Uterus (tissue), 4 donors: ENCODE data around the gene RASSF8. TPM values are rescaled to one million over a fixed set of nuclear protein-coding genes. Genes with fewer than 3 reads are reported as not detected.
A peak's percentile ranks its signal among the peaks of the same experiment; 100 is the strongest.

ENCODE experiments used
- DNase-seq, 2 donors: peaks; one replicate each; pipeline ENCODE4 v3.0.0-alpha.2; 2019 to 2020
- H3K27ac ChIP-seq, 2 donors: fragments of 200-600 bp; sonication (generic); 1 replicate in 1 of 2; 2 replicates in 1 of 2; pipeline ENCODE4 v1.5.1; 2016 to 2018
- H3K27me3 ChIP-seq, 2 donors: fragments of 200-600 bp; sonication (generic); one replicate each; pipeline ENCODE4 v1.5.1; 2018 to 2019; ENCODE audit warnings: control low read depth in 1 of 2
- H3K36me3 ChIP-seq, 2 donors: fragments of 200-600 bp; sonication (generic); one replicate each; pipeline ENCODE4 v1.5.1; 2019; ENCODE audit warnings: control low read depth in 1 of 2
- H3K4me1 ChIP-seq, 2 donors: fragments of 200-600 bp; sonication (generic); one replicate each; pipeline ENCODE4 v1.5.1; 2018 to 2019; ENCODE audit warnings: control low read depth in 1 of 2
- H3K4me3 ChIP-seq, 2 donors: fragments of 200-600 bp; sonication (generic); 1 replicate in 1 of 2; 2 replicates in 1 of 2; pipeline ENCODE4 v1.5.1; 2018 to 2019; ENCODE audit warnings: mild to moderate bottlenecking in 1 of 2
- H3K9me3 ChIP-seq, 2 donors: fragments of 200-600 bp; sonication (generic); one replicate each; pipeline ENCODE4 v1.5.1; 2019; ENCODE audit warnings: control low read depth in 1 of 2
- CTCF ChIP-seq, 4 experiments: fragments of 200-600 bp in 2 of 4; fragments of 450-650 bp in 2 of 4; sonication (generic) in 2 of 4; IDR thresholded peaks; one replicate each; pipeline ENCODE4 v1.5.1; 2016 to 2019; ENCODE audit warnings: antibody characterized with exemption in 4 of 4, mild to moderate bottlenecking in 2 of 4, moderate library complexity in 1 of 4
- POLR2A ChIP-seq, 2 donors: fragments of 450-650 bp; IDR thresholded peaks; one replicate each; pipeline ENCODE4 v1.6.1; 2016; ENCODE audit warnings: antibody characterized with exemption in 2 of 2, mild to moderate bottlenecking in 1 of 2, moderate library complexity in 1 of 2
- intact Hi-C: fragments of 100-400 bp; cut with DNase I; formaldehyde crosslinking; loops from one replicate; pipeline ENCODE4 v1.15.1; 2023; ENCODE audit warnings: low total_unique reads
- total RNA-seq, 4 donors: library from RNA; depleted of rRNA in 3 of 4; stranded (reverse); fragments of >200 nt in 3 of 4; gene quantifications; one replicate each; pipeline versions ENCODE4 v1.1.0 to v1.2.4, GENCODE V29; 2014 to 2023
- donor health status: DM: yes; HTN: yes; CAD: no.

RASSF8 gene
- total RNA-seq, 4 donors from 2014 or later = 54.1 to 174 (median 119) TPM

- Histone ChIP-seq H3K27me3 (no peaks in the 10 kb centered on the region), H3K9me3 (no peaks in the 10 kb centered on the region), H3K4me3 (no peak overlapping the region), H3K36me3 (no peaks in the 10 kb centered on the region), H3K4me1 (no peaks in the 10 kb centered on the region), H3K27ac (no peak overlapping the region)
- DNase-seq = no peak
- intact Hi-C loops = no loop called here
- TF ChIP-seq CTCF (IDR thresholded peaks at IDR 0.05) (no peak), POLR2A (IDR thresholded peaks at IDR 0.05) (no peak)
Observed at GRCh38 chr12:25949343-25949742, 9.1 kb upstream of the RASSF8 start.

GRCh38 chr12:25950329-25951115, 8.0 kb upstream of the RASSF8 start:
- Histone ChIP-seq H3K27ac (no peak overlapping the region), H3K9me3 (no peaks in the 10 kb centered on the region), H3K4me3 (no peak overlapping the region), H3K36me3 (no peaks in the 10 kb centered on the region), H3K4me1 (no peaks in the 10 kb centered on the region), H3K27me3 (no peaks in the 10 kb centered on the region)
- no peak for DNase-seq
- intact Hi-C loops = loop anchor here (10.0 kb wide), 1 partner anchor 84 kb away; no protein-coding TSS in a partner anchor
- TF ChIP-seq CTCF (IDR thresholded peaks at IDR 0.05) = no peak
- no peak for TF ChIP-seq POLR2A (IDR thresholded peaks at IDR 0.05)

- Histone ChIP-seq H3K27ac (peak overlapping the region; percentile 95 to 98), H3K4me1 (no peaks in the 10 kb centered on the region), H3K9me3 (no peaks in the 10 kb centered on the region), H3K4me3 (peak overlapping the region; percentile 52 to 54), H3K27me3 (no peaks in the 10 kb centered on the region), H3K36me3 (no peaks in the 10 kb centered on the region)
- TF ChIP-seq CTCF (IDR thresholded peaks at IDR 0.05) (peak in 1 of 4 experiments; percentile 9), POLR2A (IDR thresholded peaks at IDR 0.05) (no peak)
- peak; percentile 42 to 62 for DNase-seq
- intact Hi-C loops = loop anchor here (10.0 kb wide), 1 partner anchor 77 kb away; no protein-coding TSS in a partner anchor
Observed at GRCh38 chr12:25957793-25958427, 572 bp upstream of the RASSF8 start.

GRCh38 chr12:25959071-25959961, 834 bp downstream of the RASSF8 start:
- H3K4me1 ChIP-seq = peaks cover 0 to 3% of the 10 kb centered on the region in 2 donors

More at GRCh38 chr12:25959071-25959961, 834 bp downstream of the RASSF8 start:
- DNase-seq = peak; percentile 71 to 78
- H3K9me3 ChIP-seq = no peaks in the 10 kb centered on the region
- no peaks in the 10 kb centered on the region for H3K27me3 ChIP-seq
- peak overlapping the region; percentile 80 to 95 for H3K4me3 ChIP-seq
- no peaks in the 10 kb centered on the region for H3K36me3 ChIP-seq
- intact Hi-C loops = loop anchor here (10.0 kb wide), 1 partner anchor 75 kb away; no protein-coding TSS in a partner anchor
- TF ChIP-seq POLR2A (IDR thresholded peaks at IDR 0.05) (peak; percentile 10 to 12), CTCF (IDR thresholded peaks at IDR 0.05) (peak in 3 of 4 experiments; percentile 19 to 36 (median 27))
- peak overlapping the region; percentile 95 to 98 for H3K27ac ChIP-seq
